Choroid plexus epithelial cell (primary cell): ENCODE measurements around the gene COX19.

Experiments
- DNase-seq: peaks from one replicate; pipeline ENCODE4 v3.0.0-alpha.2; 2010; ENCODE audit warnings: low read depth
- H3K4me3 ChIP-seq: 2 replicates; pipeline ENCODE4 v1.5.1; 2011; ENCODE audit warnings: low read depth, mild to moderate bottlenecking, control low read depth, low read length, moderate library complexity
- CTCF ChIP-seq: conservative IDR thresholded peaks from 2 replicates; pipeline ENCODE4 v1.5.1; 2011; ENCODE audit warnings: low read depth, mild to moderate bottlenecking, control low read depth, inconsistent platforms, low read length, moderate library complexity

The COX19 gene

DNA sequence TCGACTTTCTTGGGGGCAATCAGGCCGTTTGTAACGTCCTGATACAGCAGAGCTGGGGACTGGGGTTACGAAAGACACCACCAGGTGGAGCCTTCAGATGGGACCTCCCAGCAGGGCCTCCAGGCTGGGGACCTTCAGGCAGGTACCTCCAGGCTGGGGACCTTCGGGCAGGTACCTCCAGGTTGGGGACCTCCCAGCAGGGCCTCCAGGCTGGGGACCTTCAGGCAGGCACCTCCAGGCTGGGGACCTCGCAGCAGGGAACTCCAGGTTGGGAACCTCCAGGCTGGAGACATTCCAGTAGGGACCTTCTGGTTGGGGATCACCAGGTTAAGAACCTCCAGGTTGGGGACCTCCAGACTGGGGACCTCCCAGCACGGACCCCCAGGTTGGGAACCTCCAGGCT lies 45.5 kb upstream of the COX19 start:
- no peak overlapping the region for H3K4me3 ChIP-seq
- DNase-seq: no peak
- TF ChIP-seq CTCF: peak; percentile 29

GRCh38 chr7:1019789-1020610 lies 44.7 kb upstream of the COX19 start:
- TF ChIP-seq CTCF: no peak
- no peak overlapping the region for H3K4me3 ChIP-seq
- DNase-seq: no peak

DNA sequence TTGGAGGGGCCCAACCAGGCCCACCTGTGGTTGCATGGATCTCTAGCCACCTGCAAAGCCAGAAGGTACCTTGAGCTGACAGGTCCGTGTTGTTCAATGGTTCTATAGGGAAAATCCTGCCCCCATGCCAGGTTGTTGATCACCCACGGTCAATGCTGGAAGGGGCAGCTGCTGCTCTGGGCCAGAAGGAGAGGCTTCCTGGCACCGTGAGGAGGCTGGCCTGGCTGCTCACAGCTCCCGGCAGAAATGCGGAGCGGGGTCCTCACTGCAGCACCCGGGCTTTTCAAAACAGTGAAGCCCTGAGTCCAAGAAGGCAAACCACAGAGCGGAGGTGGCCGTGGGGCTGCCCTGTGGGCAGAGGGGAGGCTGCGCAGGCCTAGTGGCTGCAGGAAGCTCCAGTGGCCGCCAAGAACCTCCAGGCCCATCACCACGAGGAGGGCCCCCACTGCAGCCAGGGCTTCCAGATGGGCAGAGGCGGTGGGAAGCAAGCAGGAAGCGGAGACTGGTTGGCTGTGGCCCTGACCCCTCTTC lies 44.0 kb upstream of the COX19 start:
- H3K4me3 ChIP-seq: no peak overlapping the region
- TF ChIP-seq CTCF: no peak
- DNase-seq: no peak

DNA sequence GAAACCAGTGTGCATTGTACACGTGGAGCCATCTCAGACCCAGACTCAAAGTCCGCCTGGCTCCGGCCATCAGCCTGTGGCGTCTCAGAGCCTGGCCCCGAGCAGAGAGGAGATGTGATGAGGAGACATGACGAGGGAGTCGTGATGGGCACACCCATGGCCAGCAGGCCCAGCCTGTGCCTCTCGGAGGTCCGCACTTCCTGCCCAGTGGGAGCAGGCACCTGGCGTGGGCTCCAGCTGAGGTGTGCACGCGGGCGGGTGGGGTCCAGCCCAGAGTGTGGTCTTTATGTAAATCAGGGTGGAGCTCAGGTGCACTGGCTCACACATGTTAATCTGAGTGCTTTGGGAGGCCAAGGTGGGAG lies 43.0 kb upstream of the COX19 start:
- no peak for DNase-seq
- no peak overlapping the region for H3K4me3 ChIP-seq
- TF ChIP-seq CTCF: no peak

GRCh38 chr7:1017586-1018333 lies 42.4 kb upstream of the COX19 start:
- no peak for TF ChIP-seq CTCF
- no peak for DNase-seq
- H3K4me3 ChIP-seq: no peak overlapping the region

- DNase-seq: no peak
- TF ChIP-seq CTCF: no peak
- H3K4me3 ChIP-seq: no peak overlapping the region
These were observed 41.5 kb upstream of the COX19 start for GRCh38 chr7:1016577-1017531.
